PC-3 (cell line): ENCODE data around the gene CACNB3. TPM values are rescaled to one million over a fixed set of nuclear protein-coding genes. Genes with fewer than 3 reads are reported as not detected.
"Not testable (repeated sequence)": the region's sequence is repeated elsewhere in the genome, so short reads cannot be mapped to it uniquely, and the experiment has no call there.

Experiments
- ATAC-seq: fragments of 200-7000 bp; cut with Tn5 transposase; 2 replicates; pipeline ENCODE4 v1.9.1; 2020; ENCODE audit warnings: mild to moderate bottlenecking, moderate library complexity
- BruUV-seq: library from RNA; stranded (reverse); fragments of 400-500 nt; replicated peaks from 2 replicates; lab custom pipeline; 2021; lab: Mats Ljungman, UMichigan
- CTCF ChIA-PET: fragments of 300-600 bp; sonication (Branson Sonifier 250); formaldehyde crosslinking; loops from one replicate; lab custom pipeline; 2022; ENCODE audit warnings: antibody characterized with exemption; lab: Charles Lee
- POLR2A ChIA-PET: fragments of 300-600 bp; sonication (Branson Sonifier 250); formaldehyde crosslinking; loops from one replicate; lab custom pipeline; 2022; ENCODE audit warnings: antibody characterized with exemption; ENCODE audit not compliant: unreplicated experiment; lab: Charles Lee
- DNase-seq: peaks from one replicate; pipeline ENCODE4 v3.0.0-alpha.2; 2015
- H2AFZ ChIP-seq: fragments of 300-600 bp; sonication (generic); 2 replicates; pipeline ENCODE4 v1.6.0; 2016; ENCODE audit warnings: antibody characterized with exemption, low read length
- H3F3A ChIP-seq: fragments of 300-600 bp; sonication (generic); one replicate; pipeline ENCODE4 v1.6.0; 2017; ENCODE audit warnings: antibody characterized with exemption, low read length, control low read depth, mild to moderate bottlenecking; ENCODE audit not compliant: unreplicated experiment
- H3K27ac ChIP-seq: fragments of 300-600 bp; sonication (generic); 2 replicates; pipeline ENCODE4 v1.5.1; 2016; ENCODE audit warnings: mild to moderate bottlenecking, low read length
- H3K27me3 ChIP-seq: fragments of 300-600 bp; sonication (generic); 2 replicates; pipeline ENCODE4 v1.6.1; 2016; ENCODE audit warnings: low read length, mixed read lengths
- H3K36me3 ChIP-seq: fragments of 300-600 bp; sonication (generic); 2 replicates; pipeline ENCODE4 v1.6.1; 2016; ENCODE audit warnings: low read depth, mixed run types, low read length, mixed read lengths
- H3K4me1 ChIP-seq: fragments of 300-600 bp; sonication (generic); 2 replicates; pipeline ENCODE4 v1.5.1; 2016; ENCODE audit warnings: low read length; ENCODE audit not compliant: insufficient read depth
- H3K4me2 ChIP-seq: fragments of 300-600 bp; sonication (generic); 2 replicates; pipeline ENCODE4 v1.6.0; 2016; ENCODE audit warnings: low read length
- H3K4me3 ChIP-seq: fragments of 300-600 bp; sonication (generic); 2 replicates; pipeline ENCODE4 v1.5.1; 2016; ENCODE audit warnings: mild to moderate bottlenecking, low read length, mixed read lengths
- H3K79me2 ChIP-seq: fragments of 300-600 bp; sonication (generic); 2 replicates; pipeline ENCODE4 v1.6.1; 2017; ENCODE audit warnings: low read length, mixed read lengths
- H3K9ac ChIP-seq: fragments of 300-600 bp; sonication (generic); 2 replicates; pipeline ENCODE4 v1.6.0; 2016; ENCODE audit warnings: mild to moderate bottlenecking, low read length
- H3K9me2 ChIP-seq: fragments of 300-600 bp; sonication (generic); replicated peaks from 2 replicates; pipeline ENCODE4 v1.6.1; 2016; ENCODE audit warnings: mixed run types, low read length, mixed read lengths
- H3K9me3 ChIP-seq: fragments of 300-600 bp; sonication (generic); 2 replicates; pipeline ENCODE4 v1.6.1; 2016; ENCODE audit warnings: low read length, mixed read lengths
- H4K20me1 ChIP-seq: fragments of 300-600 bp; sonication (generic); 2 replicates; pipeline ENCODE4 v1.6.1; 2016; ENCODE audit warnings: low read length, mixed read lengths
- EZH2 ChIP-seq: fragments of 300-600 bp; sonication (generic); IDR thresholded peaks from one replicate; pipeline ENCODE4 v1.6.1; 2017; ENCODE audit warnings: antibody characterized with exemption, mild to moderate bottlenecking, low read length; ENCODE audit not compliant: unreplicated experiment
- EZH2phosphoT487 ChIP-seq: fragments of 300-600 bp; sonication (generic); IDR thresholded peaks from 2 replicates; pipeline ENCODE4 v1.6.1; 2018; ENCODE audit warnings: mild to moderate bottlenecking, antibody characterized with exemption, low read length, borderline replicate concordance
- intact Hi-C: fragments of 100-400 bp; cut with micrococcal nuclease; formaldehyde crosslinking; loops from 2 replicates; pipeline ENCODE4 v1.9.0; 2023
- total RNA-seq: library from RNA; depleted of rRNA; stranded (reverse); fragments of >200 nt; gene quantifications from 2 replicates; pipeline ENCODE4 v1.2.3, GENCODE V29; 2014
- TF ChIP-seq, protein P1 (sequence below): fragments of 300-600 bp; sonication (generic); conservative IDR thresholded peaks from 2 replicates; pipeline ENCODE4 v1.5.1; 2017; ENCODE audit warnings: antibody characterized with exemption, low read depth, mild to moderate bottlenecking, low read length

The CACNB3 gene
- total RNA-seq, 1 experiment from 2014 or later, result 21.4 TPM

DNA sequence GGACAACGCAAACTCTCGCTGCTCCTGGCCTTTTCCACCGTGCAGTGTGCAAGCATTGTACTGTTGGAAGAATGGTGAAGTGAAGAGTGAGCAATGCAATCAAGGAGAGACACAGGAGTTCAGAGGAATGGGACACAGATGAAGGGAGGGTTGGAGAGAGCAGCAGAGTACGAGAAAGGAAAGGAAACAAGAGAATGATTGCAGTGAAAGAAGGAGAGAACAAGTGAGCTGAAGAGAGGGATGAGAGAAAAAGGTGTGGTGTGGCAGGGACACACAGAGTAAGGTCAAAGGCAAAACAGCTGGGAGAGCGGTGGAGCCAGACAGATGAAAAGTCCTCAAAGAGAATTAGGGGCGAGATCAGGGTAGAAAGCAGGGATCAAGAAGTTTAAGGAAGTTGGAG lies 13.0 kb downstream of the CACNB3 start:
- H3K4me3 ChIP-seq, result no peak overlapping the region
- no peaks in the 10 kb centered on the region for H3F3A ChIP-seq
- intact Hi-C loops, result no loop called here
- H3K9me3 ChIP-seq, result no peaks in the 10 kb centered on the region
- H2AFZ ChIP-seq, result no peak overlapping the region
- BruUV-seq, result no TSS peak
- H3K27ac ChIP-seq, result no peak overlapping the region
- H3K4me2 ChIP-seq, result no peak overlapping the region
- H3K4me1 ChIP-seq, result no peaks in the 10 kb centered on the region
- peaks cover 53% of the 10 kb centered on the region for H3K36me3 ChIP-seq
- no peak for DNase-seq
- no peaks in the 10 kb centered on the region for H4K20me1 ChIP-seq
- no peaks in the 10 kb centered on the region for H3K9me2 ChIP-seq
- no peak overlapping the region for H3K9ac ChIP-seq
- ATAC-seq, result no peak
- H3K79me2 ChIP-seq, result no peaks in the 10 kb centered on the region
- H3K27me3 ChIP-seq, result no peaks in the 10 kb centered on the region
- POLR2A ChIA-PET, result no interaction called here
- CTCF ChIA-PET, result no interaction called here
- TF ChIP-seq EZH2, result no peak
- no peak for TF ChIP-seq EZH2phosphoT487
- TF ChIP-seq, protein P1, sequence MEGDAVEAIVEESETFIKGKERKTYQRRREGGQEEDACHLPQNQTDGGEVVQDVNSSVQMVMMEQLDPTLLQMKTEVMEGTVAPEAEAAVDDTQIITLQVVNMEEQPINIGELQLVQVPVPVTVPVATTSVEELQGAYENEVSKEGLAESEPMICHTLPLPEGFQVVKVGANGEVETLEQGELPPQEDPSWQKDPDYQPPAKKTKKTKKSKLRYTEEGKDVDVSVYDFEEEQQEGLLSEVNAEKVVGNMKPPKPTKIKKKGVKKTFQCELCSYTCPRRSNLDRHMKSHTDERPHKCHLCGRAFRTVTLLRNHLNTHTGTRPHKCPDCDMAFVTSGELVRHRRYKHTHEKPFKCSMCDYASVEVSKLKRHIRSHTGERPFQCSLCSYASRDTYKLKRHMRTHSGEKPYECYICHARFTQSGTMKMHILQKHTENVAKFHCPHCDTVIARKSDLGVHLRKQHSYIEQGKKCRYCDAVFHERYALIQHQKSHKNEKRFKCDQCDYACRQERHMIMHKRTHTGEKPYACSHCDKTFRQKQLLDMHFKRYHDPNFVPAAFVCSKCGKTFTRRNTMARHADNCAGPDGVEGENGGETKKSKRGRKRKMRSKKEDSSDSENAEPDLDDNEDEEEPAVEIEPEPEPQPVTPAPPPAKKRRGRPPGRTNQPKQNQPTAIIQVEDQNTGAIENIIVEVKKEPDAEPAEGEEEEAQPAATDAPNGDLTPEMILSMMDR, result no peak

DNA sequence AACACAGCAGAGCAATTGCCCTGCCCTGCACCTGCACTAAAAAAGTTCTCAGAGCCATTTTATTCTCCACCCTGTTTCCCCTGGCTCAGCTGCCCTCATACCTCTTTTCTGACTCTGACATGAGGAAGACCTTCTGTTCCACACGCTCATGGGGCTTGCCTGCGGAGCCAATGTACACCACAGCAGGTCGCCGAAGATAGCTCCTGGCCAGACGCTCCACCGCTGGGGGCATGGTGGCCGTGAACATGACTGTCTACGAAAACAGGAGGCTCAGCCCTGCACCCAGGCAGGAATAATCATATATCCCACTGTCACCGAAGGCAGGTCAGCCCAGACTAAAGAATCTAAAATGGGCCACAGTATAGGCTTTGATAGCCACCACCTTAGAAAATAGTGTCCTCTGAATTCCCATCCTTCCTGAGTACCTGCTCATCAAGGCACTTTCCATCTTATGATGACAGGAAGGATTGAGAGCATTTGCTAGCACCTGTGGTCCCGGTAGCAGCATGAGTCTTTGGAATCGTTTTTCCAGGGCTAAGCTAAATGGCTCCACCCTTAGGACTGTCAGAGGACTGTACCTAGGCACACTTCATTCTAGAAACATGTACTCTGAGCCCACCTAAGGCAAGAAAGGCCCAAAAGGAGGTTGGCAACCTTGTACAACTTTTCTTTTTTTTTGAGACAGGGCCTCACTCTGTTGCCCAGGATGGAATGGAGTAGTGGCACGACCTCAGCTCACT lies 14.2 kb downstream of the CACNB3 start:
- Histone ChIP-seq H3K27me3 (no peaks in the 10 kb centered on the region), H3K4me3 (no peak overlapping the region), H3K9me3 (no peaks in the 10 kb centered on the region), H2AFZ (no peak overlapping the region), H3K4me1 (no peaks in the 10 kb centered on the region), H3K4me2 (no peak overlapping the region), H3K79me2 (no peaks in the 10 kb centered on the region), H3K9me2 (no peaks in the 10 kb centered on the region), H3K27ac (no peak overlapping the region), H4K20me1 (no peaks in the 10 kb centered on the region), H3K9ac (no peak overlapping the region), H3F3A (no peaks in the 10 kb centered on the region), H3K36me3 (peaks cover 64% of the 10 kb centered on the region)
- CTCF ChIA-PET, result no interaction called here
- ATAC-seq (no peak), DNase-seq (no peak)
- intact Hi-C loops, result no loop called here
- no peak for TF ChIP-seq EZH2phosphoT487
- no peak for TF ChIP-seq EZH2
- TF ChIP-seq, protein P1, result no peak
- BruUV-seq, result no TSS peak
- POLR2A ChIA-PET, result no interaction called here

DNA sequence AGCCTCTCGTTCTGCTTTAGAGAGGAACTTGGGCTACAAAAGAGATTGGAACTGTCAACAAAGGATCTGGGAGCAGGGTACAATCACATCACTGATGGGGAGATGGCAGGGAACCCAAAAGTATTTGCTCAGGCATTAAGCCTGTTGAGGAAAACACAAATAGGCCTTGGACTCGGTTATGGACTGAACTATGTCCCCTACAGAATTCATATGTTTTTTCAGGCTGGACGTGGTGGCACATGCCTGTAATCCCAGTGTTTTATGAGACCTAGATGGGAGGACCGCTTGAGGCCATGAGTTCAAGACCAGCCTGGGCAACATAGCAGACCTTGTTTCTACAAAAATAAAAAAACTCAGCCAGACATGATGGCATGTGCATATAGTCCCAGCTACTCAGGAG lies 19.8 kb downstream of the CACNB3 start:
- Histone ChIP-seq H3K9ac (no peak overlapping the region), H3K27ac (no peak overlapping the region), H2AFZ (no peak overlapping the region), H3K27me3 (no peaks in the 10 kb centered on the region), H3F3A (no peaks in the 10 kb centered on the region), H3K36me3 (peaks cover 54% of the 10 kb centered on the region), H4K20me1 (no peaks in the 10 kb centered on the region), H3K4me3 (no peak overlapping the region), H3K9me3 (no peaks in the 10 kb centered on the region), H3K9me2 (no peaks in the 10 kb centered on the region), H3K4me1 (no peaks in the 10 kb centered on the region), H3K4me2 (no peak overlapping the region), H3K79me2 (no peaks in the 10 kb centered on the region)
- intact Hi-C loops, result no loop called here
- no TSS peak for BruUV-seq
- TF ChIP-seq EZH2phosphoT487 (no peak), EZH2 (no peak)
- TF ChIP-seq, protein P1, result no peak
- ChIA-PET POLR2A (no interaction called here), CTCF (no interaction called here)
- ATAC-seq (no peak), DNase-seq (no peak)

DNA sequence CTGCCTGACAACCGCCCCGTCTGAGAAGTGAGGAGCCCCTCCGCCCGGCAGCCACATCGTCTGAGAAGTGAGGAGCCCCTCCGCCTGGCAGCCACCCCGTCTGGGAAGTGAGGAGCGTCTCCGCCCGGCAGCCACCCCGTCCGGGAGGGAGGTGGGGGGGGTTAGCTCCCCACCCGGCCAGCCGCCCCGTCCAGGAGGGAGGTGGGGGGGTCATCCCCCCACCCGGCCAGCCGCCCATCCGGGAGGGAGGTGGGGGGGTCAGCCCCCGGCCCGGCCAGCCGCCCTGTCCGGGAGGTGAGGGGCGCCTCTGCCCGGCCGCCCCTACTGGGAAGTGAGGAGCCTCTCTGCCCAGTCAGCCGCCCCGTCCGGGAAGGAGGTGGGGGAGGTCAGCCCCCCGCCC lies 23.7 kb downstream of the CACNB3 start:
- DNase-seq, H3K9ac ChIP-seq, H3K9me3 ChIP-seq, H4K20me1 ChIP-seq, H3K4me2 ChIP-seq, H3K27me3 ChIP-seq, BruUV-seq, H2AFZ ChIP-seq, H3K4me1 ChIP-seq, POLR2A ChIA-PET, H3F3A ChIP-seq, ATAC-seq, intact Hi-C loops, H3K4me3 ChIP-seq, CTCF ChIA-PET, H3K27ac ChIP-seq, H3K9me2 ChIP-seq: not testable (repeated sequence)
- peaks cover 15% of the 10 kb centered on the region for H3K79me2 ChIP-seq
- H3K36me3 ChIP-seq, result peaks cover 35% of the 10 kb centered on the region
